Measurements from ENCODE around the gene ZNF750.

DNA sequence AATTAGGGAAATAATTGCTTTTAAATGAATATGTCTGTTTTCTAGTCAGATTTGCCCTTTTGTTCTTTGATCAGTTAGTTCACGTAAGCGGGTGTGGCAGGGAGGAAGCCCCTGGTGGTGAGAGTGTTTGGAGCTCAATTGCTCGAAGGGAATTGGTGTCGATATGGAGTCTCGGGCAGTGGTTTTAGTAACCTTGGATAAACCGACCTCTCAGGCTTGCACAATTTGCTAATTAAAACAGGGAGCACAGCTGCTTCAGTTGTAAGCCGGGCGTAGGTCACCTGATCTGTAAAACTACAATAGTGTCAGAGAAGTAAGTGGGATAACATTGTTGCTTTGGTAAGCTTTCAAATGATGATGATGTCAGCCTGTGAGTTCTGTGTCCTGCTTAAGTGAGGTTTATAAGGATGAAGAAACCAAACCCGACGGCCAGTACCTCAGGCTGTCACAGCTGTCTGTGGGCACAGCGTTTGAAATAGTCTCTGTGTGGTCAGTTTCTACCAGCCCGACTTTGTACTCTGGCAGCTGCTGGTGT is 2.9 kb downstream of the ZNF750 start:
- TF ChIP-seq, protein P1, sequence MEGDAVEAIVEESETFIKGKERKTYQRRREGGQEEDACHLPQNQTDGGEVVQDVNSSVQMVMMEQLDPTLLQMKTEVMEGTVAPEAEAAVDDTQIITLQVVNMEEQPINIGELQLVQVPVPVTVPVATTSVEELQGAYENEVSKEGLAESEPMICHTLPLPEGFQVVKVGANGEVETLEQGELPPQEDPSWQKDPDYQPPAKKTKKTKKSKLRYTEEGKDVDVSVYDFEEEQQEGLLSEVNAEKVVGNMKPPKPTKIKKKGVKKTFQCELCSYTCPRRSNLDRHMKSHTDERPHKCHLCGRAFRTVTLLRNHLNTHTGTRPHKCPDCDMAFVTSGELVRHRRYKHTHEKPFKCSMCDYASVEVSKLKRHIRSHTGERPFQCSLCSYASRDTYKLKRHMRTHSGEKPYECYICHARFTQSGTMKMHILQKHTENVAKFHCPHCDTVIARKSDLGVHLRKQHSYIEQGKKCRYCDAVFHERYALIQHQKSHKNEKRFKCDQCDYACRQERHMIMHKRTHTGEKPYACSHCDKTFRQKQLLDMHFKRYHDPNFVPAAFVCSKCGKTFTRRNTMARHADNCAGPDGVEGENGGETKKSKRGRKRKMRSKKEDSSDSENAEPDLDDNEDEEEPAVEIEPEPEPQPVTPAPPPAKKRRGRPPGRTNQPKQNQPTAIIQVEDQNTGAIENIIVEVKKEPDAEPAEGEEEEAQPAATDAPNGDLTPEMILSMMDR (IDR thresholded peaks at IDR 0.05 in 8 of 11, conservative IDR thresholded peaks at IDR 0.05 in 3 of 11), result peak in 4 of 11 experiments; percentile 11 to 23 (median 18)
- TF ChIP-seq POLR2A (IDR thresholded peaks at IDR 0.05) (no peak), POLR2AphosphoS5 (IDR thresholded peaks at IDR 0.05) (no peak)

Data from spleen (tissue), 7 donors.